Cardiac muscle cell (in vitro differentiated cells and primary cell): ENCODE results near the gene KSR1. TPM values are rescaled to one million over a fixed set of nuclear protein-coding genes. Genes with fewer than 3 reads are reported as not detected.

Experiments
- DNase-seq, 2 donors: peaks; one replicate each; pipeline versions ENCODE4 v3.0.0 to v3.0.0-alpha.2; 2010 to 2017; ENCODE audit warnings: low read depth in 1 of 2, low spot score in 1 of 2
- H3K27ac ChIP-seq: fragments of 200-600 bp; sonication (generic); 2 replicates; pipeline ENCODE4 v1.5.1; 2016
- H3K27me3 ChIP-seq: fragments of 200-600 bp; sonication (generic); 2 replicates; pipeline ENCODE4 v1.6.0; 2016; ENCODE audit warnings: control low read depth
- H3K36me3 ChIP-seq: fragments of 200-600 bp; sonication (generic); 2 replicates; pipeline ENCODE4 v1.5.1; 2016; ENCODE audit warnings: control low read depth
- H3K4me1 ChIP-seq: fragments of 200-600 bp; sonication (generic); 2 replicates; pipeline ENCODE4 v1.8.1; 2017; ENCODE audit warnings: low read depth, mild to moderate bottlenecking, mixed run types
- H3K4me3 ChIP-seq: fragments of 200-600 bp; sonication (generic); 2 replicates; pipeline ENCODE4 v1.5.1; 2016; ENCODE audit warnings: mild to moderate bottlenecking
- H3K9me3 ChIP-seq: fragments of 200-600 bp; sonication (generic); 2 replicates; pipeline ENCODE4 v1.5.1; 2017; ENCODE audit warnings: low read depth, mild to moderate bottlenecking, control low read depth
- polyA plus RNA-seq: library from polyadenylated mRNA; unstranded; fragments of >200 nt; fragmentation: Nextera tagmentation; extraction: Ambion mirVana; gene quantifications from 2 replicates; pipeline ENCODE4 v1.2.1, GENCODE V29; 2016
- total RNA-seq: library from RNA; depleted of rRNA; stranded (reverse); fragments of >200 nt; gene quantifications from 2 replicates; pipeline ENCODE4 v1.2.3, GENCODE V29; 2016
- TF ChIP-seq, protein P1 (sequence below): IDR thresholded peaks from 2 replicates; pipeline ENCODE4 v1.5.1; 2012; ENCODE audit warnings: low read depth, mild to moderate bottlenecking, low read length

The KSR1 gene
- total and polyA plus RNA-seq, 2 experiments from 2014 or later, result 15.7 to 29.0 TPM

DNA sequence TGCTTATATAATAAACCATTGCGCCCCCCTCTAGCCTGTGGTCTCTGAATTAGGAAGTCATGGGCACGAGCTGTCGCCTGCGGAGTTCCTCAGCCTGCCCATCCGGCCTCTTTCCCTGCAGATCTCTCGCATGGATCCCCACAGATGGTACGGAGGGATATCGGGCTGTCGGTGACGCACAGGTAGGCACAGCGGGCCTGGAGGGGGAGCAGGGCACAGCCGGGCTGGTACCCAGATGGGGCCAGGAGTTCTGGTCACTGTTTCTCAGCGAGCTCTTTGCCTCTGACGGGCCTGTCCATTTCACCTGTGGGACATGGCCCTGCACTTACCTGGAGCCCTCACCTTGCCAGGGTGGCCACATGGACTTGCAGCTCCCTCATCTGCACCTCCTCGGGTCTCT lies 132.1 kb downstream of the KSR1 start:
- DNase-seq, result no peak
- H3K9me3 ChIP-seq, result no peaks in the 10 kb centered on the region
- H3K36me3 ChIP-seq, result no peaks in the 10 kb centered on the region
- no peak overlapping the region for H3K27ac ChIP-seq
- H3K27me3 ChIP-seq, result no peaks in the 10 kb centered on the region
- no peak overlapping the region for H3K4me3 ChIP-seq
- H3K4me1 ChIP-seq, result peaks cover 8% of the 10 kb centered on the region
- TF ChIP-seq, protein P1, sequence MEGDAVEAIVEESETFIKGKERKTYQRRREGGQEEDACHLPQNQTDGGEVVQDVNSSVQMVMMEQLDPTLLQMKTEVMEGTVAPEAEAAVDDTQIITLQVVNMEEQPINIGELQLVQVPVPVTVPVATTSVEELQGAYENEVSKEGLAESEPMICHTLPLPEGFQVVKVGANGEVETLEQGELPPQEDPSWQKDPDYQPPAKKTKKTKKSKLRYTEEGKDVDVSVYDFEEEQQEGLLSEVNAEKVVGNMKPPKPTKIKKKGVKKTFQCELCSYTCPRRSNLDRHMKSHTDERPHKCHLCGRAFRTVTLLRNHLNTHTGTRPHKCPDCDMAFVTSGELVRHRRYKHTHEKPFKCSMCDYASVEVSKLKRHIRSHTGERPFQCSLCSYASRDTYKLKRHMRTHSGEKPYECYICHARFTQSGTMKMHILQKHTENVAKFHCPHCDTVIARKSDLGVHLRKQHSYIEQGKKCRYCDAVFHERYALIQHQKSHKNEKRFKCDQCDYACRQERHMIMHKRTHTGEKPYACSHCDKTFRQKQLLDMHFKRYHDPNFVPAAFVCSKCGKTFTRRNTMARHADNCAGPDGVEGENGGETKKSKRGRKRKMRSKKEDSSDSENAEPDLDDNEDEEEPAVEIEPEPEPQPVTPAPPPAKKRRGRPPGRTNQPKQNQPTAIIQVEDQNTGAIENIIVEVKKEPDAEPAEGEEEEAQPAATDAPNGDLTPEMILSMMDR, result no peak

DNA sequence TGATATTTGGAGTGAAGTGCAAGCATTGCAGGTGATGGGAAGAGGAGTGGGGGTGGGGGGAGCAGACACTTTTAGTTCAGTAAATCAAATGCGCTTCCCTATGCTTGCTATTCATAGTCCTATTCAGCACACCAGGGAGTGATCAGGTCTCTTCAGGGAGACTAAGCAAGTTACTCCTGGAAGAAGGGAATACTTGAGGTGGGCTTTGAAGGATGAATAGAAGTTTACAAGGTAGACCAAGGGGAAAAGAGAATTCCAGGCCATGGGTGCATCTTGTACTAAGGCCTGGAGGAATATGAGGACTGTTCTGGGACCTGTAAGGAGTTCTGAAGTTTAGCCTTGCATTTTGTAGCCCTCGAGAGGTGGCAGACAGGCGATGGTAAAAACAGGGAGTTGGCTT lies 134.6 kb downstream of the KSR1 start:
- peaks cover 5% of the 10 kb centered on the region for H3K4me1 ChIP-seq

DNA sequence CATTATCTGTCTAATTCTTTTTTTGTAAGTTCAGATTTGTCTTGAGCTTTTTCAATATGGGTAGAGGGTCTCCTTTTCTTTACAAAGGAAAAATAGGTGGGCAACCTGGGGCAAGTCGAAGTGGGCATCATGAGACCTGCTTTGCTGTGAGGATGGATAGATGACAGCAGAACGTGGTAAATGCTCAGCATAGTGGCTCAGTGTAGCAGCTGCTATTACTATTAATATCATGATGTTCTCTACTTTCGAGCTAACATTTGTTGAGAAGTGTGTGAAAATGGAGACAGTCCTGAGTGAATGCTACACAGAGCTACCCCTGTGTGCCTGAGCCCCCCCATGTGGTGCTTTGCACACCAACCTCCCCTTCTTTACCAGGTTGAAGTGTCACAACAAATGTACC lies 135.7 kb downstream of the KSR1 start:
- Histone ChIP-seq H3K36me3 (no peaks in the 10 kb centered on the region), H3K4me3 (no peak overlapping the region), H3K4me1 (no peaks in the 10 kb centered on the region), H3K27me3 (no peaks in the 10 kb centered on the region), H3K27ac (no peak overlapping the region), H3K9me3 (no peaks in the 10 kb centered on the region)
- TF ChIP-seq, protein P1, result no peak
- DNase-seq, result no peak

More for the DNA sequence above, 134.6 kb downstream of the KSR1 start:
- H3K9me3 ChIP-seq, result no peaks in the 10 kb centered on the region
- no peaks in the 10 kb centered on the region for H3K27me3 ChIP-seq
- TF ChIP-seq, protein P1, result no peak
- no peak for DNase-seq
- no peak overlapping the region for H3K4me3 ChIP-seq
- H3K36me3 ChIP-seq, result no peaks in the 10 kb centered on the region
- H3K27ac ChIP-seq, result no peak overlapping the region

DNA sequence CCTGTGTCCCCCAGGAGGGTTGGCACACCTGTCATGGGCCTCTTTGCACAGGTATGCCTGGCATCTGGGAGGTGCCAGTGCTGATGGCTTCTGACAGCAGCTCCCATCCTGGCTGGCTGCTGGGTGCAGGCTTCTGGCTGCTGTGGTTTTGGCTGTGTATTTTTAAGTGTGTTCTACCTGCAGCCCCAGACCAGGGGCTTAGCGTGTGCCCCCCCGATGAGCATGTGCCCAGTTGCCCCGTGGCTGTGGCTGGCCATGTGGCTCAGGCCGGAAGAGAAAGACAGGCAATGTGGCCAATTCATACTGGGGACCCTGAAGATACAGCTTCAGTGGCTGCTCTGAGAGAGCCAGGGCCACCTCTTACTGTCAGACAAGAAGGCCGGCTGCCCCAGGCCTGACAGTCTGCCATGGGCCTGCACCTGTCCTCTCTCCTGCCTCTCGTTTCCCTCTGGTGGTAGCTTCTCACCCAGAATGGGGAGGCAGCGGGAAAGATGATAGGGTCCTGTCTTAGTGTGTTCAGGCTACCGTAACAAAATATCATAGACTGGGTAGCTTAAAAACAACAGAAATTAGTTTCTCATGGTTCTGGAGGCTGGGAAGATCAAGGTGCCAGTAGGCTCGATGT lies 137.1 kb downstream of the KSR1 start:
- no peak overlapping the region for H3K27ac ChIP-seq
- H3K4me3 ChIP-seq, result no peak overlapping the region
- no peaks in the 10 kb centered on the region for H3K27me3 ChIP-seq
- no peak for DNase-seq
- no peaks in the 10 kb centered on the region for H3K4me1 ChIP-seq
- no peaks in the 10 kb centered on the region for H3K36me3 ChIP-seq
- no peaks in the 10 kb centered on the region for H3K9me3 ChIP-seq
- TF ChIP-seq, protein P1, result no peak

DNA sequence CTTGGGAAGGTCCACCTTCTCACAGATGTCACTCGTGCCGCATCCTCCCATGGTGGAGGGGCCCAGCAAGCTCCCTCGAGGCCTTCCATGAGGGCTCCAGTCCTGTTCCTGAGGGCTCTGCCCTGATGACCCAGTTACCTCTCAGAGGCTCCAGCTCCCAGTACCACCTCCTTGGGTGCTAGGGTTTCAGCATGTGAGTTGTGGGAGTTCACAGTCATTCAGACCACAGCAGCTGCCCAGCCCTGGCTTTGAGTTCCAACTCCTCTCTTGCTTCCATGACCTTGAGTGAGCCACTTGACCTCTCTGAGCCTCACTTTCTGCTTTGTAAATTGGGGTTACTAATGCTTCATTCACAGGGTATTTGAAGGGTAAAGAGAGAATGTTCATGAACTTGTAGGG lies 137.6 kb downstream of the KSR1 start:
- no peak for DNase-seq
- TF ChIP-seq, protein P1, result no peak
- Histone ChIP-seq H3K36me3 (no peaks in the 10 kb centered on the region), H3K9me3 (no peaks in the 10 kb centered on the region), H3K4me1 (no peaks in the 10 kb centered on the region), H3K4me3 (no peak overlapping the region), H3K27ac (no peak overlapping the region), H3K27me3 (no peaks in the 10 kb centered on the region)
